DOHH2 (cell line): ENCODE data around the gene CCNG1.

ENCODE experiments used
- H3F3A ChIP-seq: fragments of 200-600 bp; sonication (generic), shearing (Covaris generic); 2 replicates; pipeline ENCODE4 v1.6.0; 2016; ENCODE audit warnings: antibody characterized with exemption, mild to moderate bottlenecking; ENCODE audit not compliant: control insufficient read depth, insufficient read depth
- H3K27ac ChIP-seq: fragments of 200-600 bp; sonication (generic); 2 replicates; pipeline ENCODE4 v1.5.1; 2014; ENCODE audit warnings: low read depth, mild to moderate bottlenecking, low read length, moderate library complexity
- H3K27me3 ChIP-seq: fragments of 200-600 bp; sonication (generic); 2 replicates; pipeline ENCODE4 v1.6.1; 2014; ENCODE audit warnings: mild to moderate bottlenecking, low read length, mixed read lengths; ENCODE audit not compliant: control insufficient read depth
- H3K36me3 ChIP-seq: fragments of 200-600 bp; sonication (generic); 2 replicates; pipeline ENCODE4 v1.6.1; 2014; ENCODE audit warnings: mild to moderate bottlenecking, low read length, moderate library complexity, mixed read lengths; ENCODE audit not compliant: control insufficient read depth
- H3K4me1 ChIP-seq: fragments of 200-600 bp; sonication (generic); 2 replicates; pipeline ENCODE4 v1.6.1; 2014; ENCODE audit warnings: mild to moderate bottlenecking, low read length, mixed read lengths; ENCODE audit not compliant: control insufficient read depth
- H3K4me2 ChIP-seq: fragments of 200-600 bp; sonication (generic); 2 replicates; pipeline ENCODE4 v1.6.0; 2014; ENCODE audit warnings: mild to moderate bottlenecking, low read length, moderate library complexity
- H3K4me3 ChIP-seq: fragments of 200-600 bp; sonication (generic); 2 replicates; pipeline ENCODE4 v1.5.1; 2014; ENCODE audit warnings: mild to moderate bottlenecking, low read length, mixed read lengths
- H3K79me2 ChIP-seq: fragments of 200-600 bp; sonication (generic); 2 replicates; pipeline ENCODE4 v1.6.1; 2014; ENCODE audit warnings: mild to moderate bottlenecking, low read length, mixed read lengths; ENCODE audit not compliant: control insufficient read depth
- H3K9me2 ChIP-seq: fragments of 200-600 bp; sonication (generic); replicated peaks from 2 replicates; pipeline ENCODE4 v1.6.1; 2014; ENCODE audit warnings: mild to moderate bottlenecking, low read length, mixed read lengths; ENCODE audit not compliant: control insufficient read depth
- H3K9me3 ChIP-seq: fragments of 200-600 bp; sonication (generic); 2 replicates; pipeline ENCODE4 v1.6.1; 2014; ENCODE audit warnings: antibody characterized with exemption, low read length, mixed read lengths; ENCODE audit not compliant: control insufficient read depth, insufficient read depth
- H4K20me1 ChIP-seq: fragments of 200-600 bp; sonication (generic); 2 replicates; pipeline ENCODE4 v1.6.0; 2014; ENCODE audit warnings: low read depth, mild to moderate bottlenecking, antibody characterized with exemption, low read length, moderate library complexity; ENCODE audit not compliant: control insufficient read depth, insufficient read depth
- EZH2phosphoT487 ChIP-seq: fragments of 200-600 bp; sonication (generic); IDR thresholded peaks from 2 replicates; pipeline ENCODE4 v1.6.1; 2017; ENCODE audit warnings: borderline replicate concordance, mild to moderate bottlenecking, antibody characterized with exemption, low read length, moderate library complexity, mixed read lengths
- TF ChIP-seq, protein P1 (sequence below): fragments of 200-600 bp; sonication (generic); IDR thresholded peaks from one replicate; pipeline ENCODE4 v1.5.1; 2014; ENCODE audit warnings: antibody characterized with exemption, mild to moderate bottlenecking, low read depth, low read length; ENCODE audit not compliant: poor library complexity, severe bottlenecking

CCNG1 gene

DNA sequence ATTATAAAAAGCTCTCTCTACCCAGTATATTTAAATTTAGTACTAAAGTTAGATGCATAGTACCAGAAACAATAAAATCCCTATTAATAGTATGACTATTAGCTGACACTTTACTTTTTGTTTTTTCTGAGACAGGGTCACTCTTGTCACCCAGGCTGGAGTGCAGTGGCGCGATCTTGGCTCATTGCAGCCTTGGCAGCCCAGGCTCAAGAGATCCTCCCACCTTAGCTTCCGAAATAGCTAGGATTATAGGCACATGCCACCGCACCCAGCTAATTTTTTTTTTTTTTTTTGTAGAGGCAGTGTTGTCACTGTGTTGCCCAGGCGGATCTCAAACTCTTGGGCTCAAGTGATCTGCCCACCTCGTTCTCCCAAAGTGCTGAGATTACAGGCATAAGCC lies 8.0 kb downstream of the CCNG1 start:
- peaks cover 8% of the 10 kb centered on the region for H3K4me1 ChIP-seq
- TF ChIP-seq, protein P1, sequence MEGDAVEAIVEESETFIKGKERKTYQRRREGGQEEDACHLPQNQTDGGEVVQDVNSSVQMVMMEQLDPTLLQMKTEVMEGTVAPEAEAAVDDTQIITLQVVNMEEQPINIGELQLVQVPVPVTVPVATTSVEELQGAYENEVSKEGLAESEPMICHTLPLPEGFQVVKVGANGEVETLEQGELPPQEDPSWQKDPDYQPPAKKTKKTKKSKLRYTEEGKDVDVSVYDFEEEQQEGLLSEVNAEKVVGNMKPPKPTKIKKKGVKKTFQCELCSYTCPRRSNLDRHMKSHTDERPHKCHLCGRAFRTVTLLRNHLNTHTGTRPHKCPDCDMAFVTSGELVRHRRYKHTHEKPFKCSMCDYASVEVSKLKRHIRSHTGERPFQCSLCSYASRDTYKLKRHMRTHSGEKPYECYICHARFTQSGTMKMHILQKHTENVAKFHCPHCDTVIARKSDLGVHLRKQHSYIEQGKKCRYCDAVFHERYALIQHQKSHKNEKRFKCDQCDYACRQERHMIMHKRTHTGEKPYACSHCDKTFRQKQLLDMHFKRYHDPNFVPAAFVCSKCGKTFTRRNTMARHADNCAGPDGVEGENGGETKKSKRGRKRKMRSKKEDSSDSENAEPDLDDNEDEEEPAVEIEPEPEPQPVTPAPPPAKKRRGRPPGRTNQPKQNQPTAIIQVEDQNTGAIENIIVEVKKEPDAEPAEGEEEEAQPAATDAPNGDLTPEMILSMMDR: no peak
- no peak for TF ChIP-seq EZH2phosphoT487
- H4K20me1 ChIP-seq: peaks cover 3% of the 10 kb centered on the region
- H3K9me2 ChIP-seq: no peaks in the 10 kb centered on the region
- peaks cover 13% of the 10 kb centered on the region; the same call in 1 of the 2 replicates for H3F3A ChIP-seq
- H3K4me3 ChIP-seq: no peak overlapping the region
- no peak overlapping the region for H3K4me2 ChIP-seq
- peaks cover 40% of the 10 kb centered on the region for H3K79me2 ChIP-seq
- no peak overlapping the region for H3K27ac ChIP-seq
- no peaks in the 10 kb centered on the region for H3K27me3 ChIP-seq
- H3K36me3 ChIP-seq: peaks cover 94% of the 10 kb centered on the region
- H3K9me3 ChIP-seq: no peaks in the 10 kb centered on the region

DNA sequence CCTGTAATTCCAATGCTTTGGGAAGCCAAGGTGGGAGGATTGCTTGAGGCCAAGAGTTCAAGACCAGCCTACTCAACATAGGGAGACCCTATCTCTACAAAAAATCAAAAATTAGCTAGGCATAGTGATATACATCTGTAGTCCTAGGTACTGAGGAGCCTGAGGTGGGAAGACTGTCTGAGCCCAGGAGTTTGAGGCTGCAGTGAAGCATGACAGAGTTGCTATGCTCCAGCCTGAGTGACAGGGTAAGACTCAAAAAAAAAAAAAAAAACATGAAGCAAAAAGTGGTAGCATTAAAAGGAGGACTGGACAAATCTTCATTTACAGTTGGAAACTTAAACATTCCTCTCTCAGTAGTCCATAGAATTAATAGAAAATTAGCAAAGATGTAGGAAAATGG lies 9.8 kb downstream of the CCNG1 start:
- H3K36me3 ChIP-seq: peaks cover 92% of the 10 kb centered on the region
- peaks cover 13% of the 10 kb centered on the region; the same call in 1 of the 2 replicates for H3F3A ChIP-seq
- H3K9me3 ChIP-seq: no peaks in the 10 kb centered on the region
- peaks cover 30% of the 10 kb centered on the region for H3K79me2 ChIP-seq
- H3K27ac ChIP-seq: no peak overlapping the region
- H3K4me1 ChIP-seq: peaks cover 6% of the 10 kb centered on the region
- no peak overlapping the region for H3K4me3 ChIP-seq
- H3K9me2 ChIP-seq: no peaks in the 10 kb centered on the region
- TF ChIP-seq, protein P1: no peak
- no peak for TF ChIP-seq EZH2phosphoT487
- H4K20me1 ChIP-seq: peaks cover 3% of the 10 kb centered on the region
- H3K27me3 ChIP-seq: no peaks in the 10 kb centered on the region
- H3K4me2 ChIP-seq: no peak overlapping the region

DNA sequence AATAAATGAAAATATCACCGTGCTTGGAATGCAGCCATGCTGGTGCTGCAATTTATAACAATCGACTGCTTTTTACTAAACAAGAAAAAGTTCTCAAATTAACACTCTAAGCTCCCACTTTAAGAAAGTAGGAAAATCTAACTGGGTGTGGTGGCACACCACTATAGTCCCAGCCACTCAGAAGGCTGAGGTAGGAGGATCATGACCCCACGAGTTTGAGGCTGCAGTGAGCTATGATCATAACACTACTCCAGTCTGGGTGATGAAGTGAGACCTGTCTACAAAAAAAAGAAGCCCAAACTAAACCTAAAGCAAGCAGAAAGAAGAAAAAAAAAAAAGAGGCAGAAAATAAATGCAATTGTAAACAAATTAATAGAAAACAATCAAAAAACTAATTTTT lies 10.5 kb downstream of the CCNG1 start:
- H3K36me3 ChIP-seq: peaks cover 92% of the 10 kb centered on the region
- H3K9me3 ChIP-seq: no peaks in the 10 kb centered on the region
- H3K4me3 ChIP-seq: no peak overlapping the region
- no peak overlapping the region for H3K4me2 ChIP-seq
- peaks cover 3% of the 10 kb centered on the region for H4K20me1 ChIP-seq
- H3K4me1 ChIP-seq: peaks cover 6% of the 10 kb centered on the region
- H3K27me3 ChIP-seq: no peaks in the 10 kb centered on the region
- no peak overlapping the region for H3K27ac ChIP-seq
- no peaks in the 10 kb centered on the region for H3K9me2 ChIP-seq
- H3K79me2 ChIP-seq: peaks cover 33% of the 10 kb centered on the region
- no peak for TF ChIP-seq EZH2phosphoT487
- TF ChIP-seq, protein P1: no peak
- peaks cover 15% of the 10 kb centered on the region; the same call in 1 of the 2 replicates for H3F3A ChIP-seq

DNA sequence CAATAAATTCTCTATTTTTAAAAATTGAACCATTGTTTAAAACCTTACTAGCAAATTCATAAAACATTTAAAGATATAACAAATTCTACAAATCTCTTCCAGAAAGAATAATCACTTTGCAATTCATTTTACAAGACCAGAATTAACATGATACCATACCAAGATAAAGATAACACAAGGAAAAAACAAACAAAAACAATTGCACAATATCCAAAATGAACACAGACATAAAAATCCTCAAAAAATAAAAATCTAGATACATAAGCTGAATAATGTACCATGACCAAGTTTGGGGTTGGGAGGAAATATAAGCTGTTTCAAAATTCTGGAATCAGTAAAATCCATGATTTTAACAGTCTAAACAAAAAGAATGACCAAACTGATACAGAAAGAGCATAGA lies 11.1 kb downstream of the CCNG1 start:
- peaks cover 3% of the 10 kb centered on the region for H4K20me1 ChIP-seq
- H3K4me3 ChIP-seq: no peak overlapping the region
- no peak overlapping the region for H3K4me2 ChIP-seq
- peaks cover 21% of the 10 kb centered on the region for H3F3A ChIP-seq
- H3K9me2 ChIP-seq: no peaks in the 10 kb centered on the region
- peaks cover 6% of the 10 kb centered on the region for H3K4me1 ChIP-seq
- peaks cover 92% of the 10 kb centered on the region for H3K36me3 ChIP-seq
- peaks cover 33% of the 10 kb centered on the region for H3K79me2 ChIP-seq
- TF ChIP-seq, protein P1: no peak
- TF ChIP-seq EZH2phosphoT487: no peak
- no peaks in the 10 kb centered on the region for H3K27me3 ChIP-seq
- no peak overlapping the region for H3K27ac ChIP-seq
- no peaks in the 10 kb centered on the region for H3K9me3 ChIP-seq
